ENCODE data around the gene C3orf22.
"Not testable (repeated sequence)": the region's sequence is repeated elsewhere in the genome, so short reads cannot be mapped to it uniquely, and the experiment has no call there.

C3orf22 gene

DNA sequence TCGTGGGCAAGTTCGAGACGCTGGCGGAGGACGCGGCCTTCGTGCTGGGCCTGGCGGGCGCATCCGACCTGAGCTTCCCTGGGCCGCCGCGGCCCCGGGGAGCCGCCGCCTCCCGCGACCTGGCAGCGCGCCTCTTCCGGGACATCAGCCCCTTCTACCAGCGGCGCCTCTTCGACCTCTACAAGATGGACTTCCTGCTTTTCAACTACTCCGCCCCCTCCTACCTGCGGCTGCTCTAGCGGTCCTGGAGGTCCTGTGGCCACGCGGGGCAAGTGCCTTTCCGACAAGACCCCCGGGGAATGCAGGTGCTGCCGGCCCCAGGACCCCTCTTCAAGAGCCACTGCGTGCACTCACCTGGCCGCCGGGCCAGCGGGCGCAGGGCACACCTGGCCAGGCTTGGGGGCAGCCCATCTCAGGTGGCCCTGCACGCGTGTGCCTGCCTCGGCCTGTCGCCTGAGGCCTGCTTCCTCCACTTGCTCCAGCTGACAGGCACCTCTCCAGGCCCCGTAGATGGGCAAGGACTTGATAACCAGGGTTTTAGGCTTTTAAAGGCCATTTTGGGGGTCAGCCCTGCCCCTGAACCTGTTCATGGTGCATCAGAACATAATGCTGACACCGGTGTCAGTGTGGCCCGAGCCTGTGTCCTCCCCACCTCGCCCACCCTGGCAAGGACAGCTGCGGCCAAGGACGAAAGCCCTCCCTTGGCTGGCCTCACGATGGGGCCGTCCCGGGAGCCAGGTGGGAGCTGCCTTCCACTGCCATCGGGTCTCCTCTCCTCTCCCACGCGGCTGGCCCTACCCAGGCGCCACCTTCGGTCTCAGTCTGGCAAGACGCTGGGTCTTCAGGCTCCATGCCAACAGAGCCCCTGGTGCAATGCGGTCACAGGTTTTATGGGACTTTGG is 16.1 kb downstream of the C3orf22 start:
- peak; percentile 6 to 7 for DNase-seq

GRCh38 chr3:126541628-126542339 is 16.9 kb downstream of the C3orf22 start:
- peak in 1 of 2 experiments; percentile 5 for DNase-seq

DNA sequence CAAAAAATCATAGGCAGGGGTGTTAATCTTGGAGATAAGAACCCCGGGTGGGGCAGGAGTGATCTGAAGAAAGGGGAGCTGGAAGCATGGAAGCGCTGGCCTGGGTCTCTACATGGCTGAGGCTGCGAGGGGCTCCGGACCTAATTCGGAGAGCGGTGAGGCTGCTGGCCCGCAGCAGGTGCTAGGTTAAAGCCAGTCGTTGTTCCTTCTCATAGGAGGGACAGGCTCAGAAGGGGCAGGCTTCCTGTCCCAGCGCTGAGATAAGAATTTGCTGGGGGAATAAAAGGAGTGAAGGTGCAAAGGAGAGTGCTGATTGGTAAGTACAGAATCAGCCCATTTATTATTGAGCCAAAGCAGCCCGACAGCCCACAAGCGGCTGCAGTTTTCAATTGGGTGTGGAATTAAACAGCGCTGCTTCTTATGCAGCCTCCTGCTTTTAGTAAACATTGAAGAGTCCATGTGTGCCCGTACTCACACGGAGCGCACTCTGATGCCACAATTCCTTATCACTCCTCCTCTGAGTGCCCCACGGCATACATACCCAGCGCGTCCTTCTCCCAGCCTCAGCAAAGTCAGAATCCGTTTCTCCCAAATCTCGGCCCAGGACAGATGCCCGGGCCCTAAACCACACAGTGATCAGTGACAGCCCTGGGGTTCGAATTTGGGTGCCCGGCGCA is 17.6 kb downstream of the C3orf22 start:
- peak in 1 of 2 experiments; percentile 7 for DNase-seq

DNA sequence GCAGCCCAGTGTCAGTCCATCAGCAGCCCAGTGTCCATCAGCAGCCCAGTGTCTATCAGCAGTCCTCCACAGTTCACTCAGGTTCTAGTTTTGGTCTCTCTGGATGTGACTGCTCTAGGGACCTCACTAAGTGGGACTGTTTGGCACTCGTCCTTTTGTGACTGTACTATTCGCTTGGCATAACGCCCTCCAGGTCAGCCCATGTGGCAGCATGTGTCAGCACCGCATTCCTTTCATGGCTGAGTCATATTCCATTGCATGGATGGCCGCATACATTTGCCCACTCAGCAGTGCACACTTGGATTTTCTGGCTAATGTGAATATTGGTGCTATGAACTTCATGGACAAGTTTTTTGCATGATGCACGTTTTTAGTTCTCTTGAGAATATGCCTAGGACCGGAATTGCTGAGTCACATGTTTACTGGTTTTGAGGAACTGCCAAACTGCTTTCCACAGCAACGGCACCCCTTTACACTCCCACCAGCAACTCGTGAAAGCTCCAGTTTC is 18.3 kb downstream of the C3orf22 start:
- DNase-seq = peak in 1 of 2 experiments; percentile 17

- peak in 1 of 2 experiments; percentile 10 for DNase-seq
Observed at GRCh38 chr3:126539558-126540250, 19.0 kb downstream of the C3orf22 start.

DNA sequence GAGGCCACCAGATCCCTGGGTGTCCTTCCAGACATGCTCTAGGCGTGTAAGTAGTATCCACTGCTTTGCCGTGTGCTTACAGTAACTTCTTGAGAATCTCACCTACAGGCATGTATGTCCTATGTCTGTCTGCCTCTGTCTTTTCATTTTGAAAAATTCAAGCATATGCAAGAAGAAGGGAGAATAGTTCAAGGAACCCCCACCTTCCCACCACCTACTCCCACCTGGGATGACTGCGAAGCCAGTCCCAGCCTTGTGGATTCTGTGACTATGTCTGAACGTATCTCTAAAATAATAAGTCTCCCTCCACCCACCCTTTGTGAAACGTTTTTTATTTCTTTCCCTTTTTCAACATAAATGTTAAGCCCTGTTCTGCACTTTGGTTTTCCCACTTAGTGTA is 19.8 kb downstream of the C3orf22 start:
- DNase-seq = no peak

- peak in 1 of 2 experiments; percentile 8 for DNase-seq
Observed at GRCh38 chr3:126538316-126538715, 20.4 kb downstream of the C3orf22 start.

- DNase-seq = no peak
Observed at GRCh38 chr3:126537730-126538281, 20.9 kb downstream of the C3orf22 start.

DNA sequence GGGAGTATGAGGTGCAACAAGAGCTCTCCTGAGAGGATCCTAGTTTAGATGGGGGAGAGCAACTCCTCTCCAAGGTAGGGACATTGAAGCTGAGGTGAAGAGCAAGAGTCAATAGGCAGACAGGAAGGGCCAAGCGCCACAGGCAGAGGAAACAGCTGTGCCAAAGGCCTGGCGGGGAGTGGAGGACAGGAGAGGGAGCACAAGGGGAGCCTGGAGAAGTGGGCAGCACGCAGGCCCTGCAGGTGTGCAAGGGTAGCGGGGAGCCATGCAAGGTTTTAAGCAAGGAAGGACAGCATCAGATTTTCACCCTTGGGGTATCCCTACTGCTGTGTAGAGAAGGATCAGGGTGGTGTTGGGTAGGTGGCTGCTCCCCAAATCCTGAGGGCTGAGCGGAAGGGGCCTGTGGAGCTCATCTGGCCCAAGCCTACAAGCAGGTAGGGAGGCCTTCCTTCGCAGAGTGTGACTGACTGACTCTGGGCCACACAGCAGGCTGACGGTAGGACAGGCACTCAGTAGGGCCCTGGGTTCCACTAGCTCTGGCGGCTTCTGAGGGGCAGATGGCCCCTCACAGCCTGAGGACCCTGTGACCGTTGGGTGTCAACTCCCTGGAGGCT is 21.5 kb downstream of the C3orf22 start:
- no peak for DNase-seq

- DNase-seq = no peak
Observed at GRCh38 chr3:126536126-126536525, 22.6 kb downstream of the C3orf22 start.

DNA sequence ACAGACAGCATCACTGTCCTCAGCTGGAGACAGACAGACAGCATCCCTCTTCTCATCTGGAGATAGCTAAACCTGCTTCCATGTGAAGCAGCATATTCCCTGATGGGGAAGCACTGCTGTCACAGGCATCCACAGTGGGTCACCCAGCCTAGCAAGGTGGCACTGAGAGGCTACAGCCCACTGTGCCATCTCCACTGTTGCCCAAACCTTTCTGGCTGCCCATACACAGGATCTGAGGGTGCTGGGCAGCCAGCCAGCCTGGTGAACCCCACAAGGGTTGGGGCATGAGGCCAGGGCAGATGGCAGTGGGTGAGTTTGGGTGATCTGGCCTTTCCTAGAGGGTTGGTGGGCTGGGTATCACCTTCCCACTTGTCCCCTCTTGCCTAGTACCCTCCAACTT is 23.1 kb downstream of the C3orf22 start:
- DNase-seq = no peak

DNA sequence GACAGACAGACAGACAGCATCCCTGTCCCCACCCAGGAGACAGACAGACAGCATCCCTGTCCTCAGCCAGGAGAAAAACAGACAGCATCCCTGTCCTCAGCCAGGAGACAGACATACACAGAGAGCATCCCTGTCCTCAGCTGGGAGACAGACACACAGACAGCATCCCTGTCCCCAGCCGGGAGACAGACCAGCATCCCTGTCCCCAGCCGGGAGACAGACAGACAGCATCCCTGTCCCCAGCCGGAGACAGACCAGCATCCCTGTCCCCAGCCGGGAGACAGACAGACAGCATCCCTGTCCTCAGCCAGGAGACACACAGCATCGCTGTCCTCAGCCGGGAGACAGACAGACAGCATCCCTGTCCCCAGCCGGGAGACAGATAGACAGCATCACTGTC is 24.0 kb downstream of the C3orf22 start:
- not testable (repeated sequence) for DNase-seq

GRCh38 chr3:126533506-126533905 is 25.2 kb downstream of the C3orf22 start:
- DNase-seq = no peak

- DNase-seq = no peak
Observed at GRCh38 chr3:126531051-126531330, 27.7 kb downstream of the C3orf22 start.

- DNase-seq = no peak
Observed at GRCh38 chr3:126530171-126531050, 28.3 kb downstream of the C3orf22 start.

GRCh38 chr3:126529585-126530170 is 29.1 kb downstream of the C3orf22 start:
- no peak for DNase-seq

DNA sequence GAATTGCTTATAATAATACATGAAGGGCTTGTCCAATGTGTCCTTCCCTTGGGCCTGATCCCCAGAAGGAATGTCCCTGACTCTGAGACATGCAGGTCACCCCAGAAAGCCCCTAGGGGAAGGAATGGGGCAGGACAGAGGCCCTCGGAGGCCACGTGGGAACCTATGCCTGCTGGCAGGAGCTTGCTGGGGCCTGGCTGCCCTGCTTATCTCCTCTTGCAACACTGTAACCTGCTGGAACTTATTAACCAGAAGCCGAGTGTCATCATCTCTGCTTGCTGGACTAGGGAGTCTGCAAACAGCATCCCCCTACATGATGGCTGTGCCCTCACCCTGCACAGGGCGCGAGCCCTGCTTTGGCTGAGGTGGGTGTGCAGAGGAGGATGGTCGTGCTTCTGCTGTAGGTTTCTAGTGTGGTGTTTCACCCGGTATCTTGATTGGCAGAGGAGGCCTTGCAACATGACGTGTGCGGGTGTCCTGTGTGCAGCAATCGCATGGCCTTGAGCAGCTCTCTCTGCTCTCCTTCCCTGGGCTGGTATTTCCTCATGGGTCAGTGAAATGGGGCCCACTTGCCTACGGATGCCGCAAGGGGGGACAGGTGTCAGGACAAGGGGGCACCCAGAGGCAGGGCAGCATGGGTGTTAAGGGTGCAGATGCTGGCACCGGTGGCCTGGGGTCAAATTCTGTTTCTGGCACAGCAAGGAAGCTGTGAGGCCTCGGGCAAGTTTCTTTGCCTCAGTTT is 29.8 kb downstream of the C3orf22 start:
- no peak for DNase-seq

DNA sequence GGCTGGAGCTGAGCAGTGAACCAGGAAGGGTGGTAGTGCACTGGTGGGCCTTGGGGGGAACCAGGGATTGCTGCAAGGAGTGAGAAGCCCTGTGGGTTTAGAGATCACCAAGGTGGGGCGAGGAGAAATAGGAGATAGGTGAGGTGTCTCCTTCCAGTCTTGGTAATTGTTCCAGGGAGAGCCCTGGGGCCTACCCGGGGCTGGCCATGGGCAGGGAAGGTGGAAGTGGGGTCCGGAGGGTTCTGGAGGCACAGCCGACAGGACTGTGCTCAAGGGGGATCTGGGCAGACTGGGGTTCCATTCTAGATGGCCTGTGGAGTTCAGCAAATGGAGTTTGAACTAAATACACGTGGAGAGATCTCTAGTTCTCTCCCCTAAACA is 30.3 kb downstream of the C3orf22 start:
- no peak for DNase-seq

DNA sequence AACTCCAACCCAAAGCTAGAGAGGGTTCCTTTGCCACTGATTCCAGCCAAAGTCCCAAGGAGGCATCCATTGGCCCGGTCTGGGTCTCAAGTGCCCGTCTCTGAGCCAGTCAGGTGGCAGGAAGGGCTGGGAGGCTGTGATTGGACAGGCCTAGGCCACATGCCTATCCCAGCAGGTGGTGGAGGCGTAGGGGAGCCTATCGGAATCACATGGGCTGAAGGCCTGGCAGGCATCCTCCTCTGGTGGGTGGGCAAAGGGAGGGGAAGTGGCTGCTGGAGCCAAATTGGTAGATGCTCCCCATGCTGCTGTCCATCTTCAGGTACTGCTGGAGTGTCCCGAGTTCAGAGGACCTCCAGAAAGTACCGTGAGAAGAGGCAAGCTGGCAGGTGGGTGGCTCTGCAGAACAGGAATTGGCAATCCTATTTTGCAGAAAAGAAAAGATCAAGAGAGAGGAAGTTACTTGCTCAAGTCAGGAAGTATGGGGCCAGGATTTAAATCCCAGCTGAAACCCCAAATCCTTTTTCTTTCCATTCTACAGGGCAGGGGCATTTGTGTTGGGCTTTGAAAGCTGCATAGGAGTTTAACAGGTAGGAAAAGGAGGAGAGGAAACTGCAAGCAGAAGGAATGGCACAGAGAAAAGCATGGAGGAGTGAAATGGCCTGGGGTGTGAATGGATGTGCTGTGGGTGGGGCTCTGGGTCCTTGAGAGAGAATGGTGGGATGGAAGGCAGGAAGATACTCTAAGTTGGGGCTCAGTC is 31.1 kb downstream of the C3orf22 start:
- DNase-seq = no peak

All from activated T-cell treated with anti-CD3 and anti-CD28 coated beads, Interleukin-2, amount 50 U/mL, for 48 hours (primary cell).